Adrenal gland (tissue), 12 donors: ENCODE measurements around the gene CES2. TPM values are rescaled to one million over a fixed set of nuclear protein-coding genes. Genes with fewer than 3 reads are reported as not detected.
"Not testable (repeated sequence)": the region's sequence is repeated elsewhere in the genome, so short reads cannot be mapped to it uniquely, and the experiment has no call there.

ENCODE experiments used
- DNase-seq, 7 donors: peaks; one replicate each; pipeline ENCODE4 v3.0.0-alpha.2; 2019 to 2020
- H3K27ac ChIP-seq, 5 donors: fragments of 200-600 bp; sonication (generic) in 4 of 5; 1 replicate in 3 of 5; 2 replicates in 2 of 5; pipeline versions ENCODE4 v1.5.1 to v1.8.0; 2016 to 2020; ENCODE audit warnings: mild to moderate bottlenecking in 1 of 5
- H3K27me3 ChIP-seq: fragments of 200-600 bp; 2 replicates; pipeline ENCODE4 v1.8.0; 2021
- H3K36me3 ChIP-seq, 2 donors: fragments of 200-600 bp; replicated peaks in 1 of 2; 1 replicate in 1 of 2; 2 replicates in 1 of 2; pipeline versions ENCODE4 v1.5.1 to v1.8.0; 2018 to 2022
- H3K4me1 ChIP-seq, 2 donors: fragments of 200-600 bp; replicated peaks in 1 of 2; 1 replicate in 1 of 2; 2 replicates in 1 of 2; pipeline versions ENCODE4 v1.5.1 to v1.8.0; 2018 to 2021
- H3K4me3 ChIP-seq, 4 donors: fragments of 200-600 bp; sonication (generic) in 3 of 4; one replicate each; pipeline ENCODE4 v1.5.1; 2016 to 2018
- H3K9me3 ChIP-seq, 3 donors: fragments of 200-600 bp; sonication (generic) in 1 of 3; replicated peaks in 1 of 3; 1 replicate in 2 of 3; 2 replicates in 1 of 3; pipeline versions ENCODE4 v1.5.1 to v1.8.0; 2016 to 2021
- POLR2A ChIP-seq, 2 donors: fragments of 450-650 bp; IDR thresholded peaks; one replicate each; pipeline ENCODE4 v1.6.1; 2017; ENCODE audit warnings: antibody characterized with exemption in 2 of 2, mild to moderate bottlenecking in 2 of 2, moderate library complexity in 1 of 2
- WGBS, 4 donors: extraction: QIAGEN DNeasy Blood & Tissue Kit in 2 of 4; methylation state at CpG; one replicate each; pipeline versions ENCODE4 v1.1.5 to v1.1.7; 2013 to 2017; 5-methylcytosine and 5-hydroxymethylcytosine counted together
- intact Hi-C, 2 donors: fragments of 100-400 bp; cut with DNase I; formaldehyde crosslinking; loops; one replicate each; pipeline versions ENCODE4 v1.14.1 to v1.15.0; 2022 to 2023
- polyA plus RNA-seq, 3 donors: library from polyadenylated mRNA; stranded (reverse); fragments of 200-250 nt in 2 of 3; fragments of 350-450 nt in 1 of 3; fragmentation: Illumina TruSeq in 1 of 3; extraction: RNeasy Lipid Tissue Mini Kit (QIAGEN cat#74804) in 1 of 3; gene quantifications; one replicate each; pipeline ENCODE4 v1.2.3, GENCODE V29; 2013 to 2014
- total RNA-seq, 9 donors: library from RNA; depleted of rRNA in 4 of 9; stranded (reverse); fragments of >200 nt in 4 of 9; fragments of 120-200 nt in 1 of 9; fragmentation: NEBNext Ultra II Directional in 1 of 9; extraction: Animal tissue kit (Norgen Biotek cat#: 25700) in 1 of 9; gene quantifications; one replicate each; pipeline versions ENCODE4 v1.1.0 to v1.2.4, GENCODE V29; 2013 to 2023
- TF ChIP-seq, protein P1 (sequence below), 6 experiments: fragments of 450-650 bp in 4 of 6; fragments of 200-600 bp in 2 of 6; sonication (generic) in 1 of 6; IDR thresholded peaks; 1 replicate in 5 of 6; 2 replicates in 1 of 6; pipeline versions ENCODE4 v1.5.1 to v1.8.0; 2016 to 2021; ENCODE audit warnings: antibody characterized with exemption in 6 of 6, mild to moderate bottlenecking in 2 of 6, moderate library complexity in 1 of 6
- donor health status: healthy with polysubstance abuse.
- donor health status: Bipolar disorder and iron deficiency.
- donor health status: DM: yes; HTN: yes; CAD: no.
- donor health status: DM: no; HTN: no; CAD: no.
- donor health status: DM: no; HTN: no; CAD: no.
- donor health status: DM: yes; HTN: yes; CAD: no.

CES2 gene
- total and polyA plus RNA-seq, 12 donors = 25.6 to 133 (median 85.3) TPM

DNA sequence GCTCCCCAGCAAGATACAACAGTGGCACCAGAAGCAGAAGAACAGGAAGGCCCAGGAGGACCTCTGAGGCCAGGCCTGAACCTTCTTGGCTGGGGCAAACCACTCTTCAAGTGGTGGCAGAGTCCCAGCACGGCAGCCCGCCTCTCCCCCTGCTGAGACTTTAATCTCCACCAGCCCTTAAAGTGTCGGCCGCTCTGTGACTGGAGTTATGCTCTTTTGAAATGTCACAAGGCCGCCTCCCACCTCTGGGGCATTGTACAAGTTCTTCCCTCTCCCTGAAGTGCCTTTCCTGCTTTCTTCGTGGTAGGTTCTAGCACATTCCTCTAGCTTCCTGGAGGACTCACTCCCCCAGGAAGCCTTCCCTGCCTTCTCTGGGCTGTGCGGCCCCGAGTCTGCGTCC, 37.7 kb downstream of the CES2 start:
- 81 to 89% (median 81%) methylated on average over 5 to 9 of the region's 9 CpGs for WGBS, 4 donors
- Histone ChIP-seq H3K27me3 (no peaks in the 10 kb centered on the region), H3K9me3 (no peaks in the 10 kb centered on the region), H3K27ac (no peak overlapping the region), H3K4me1 (peaks cover 0 to 5% of the 10 kb centered on the region in 2 donors), H3K4me3 (no peak overlapping the region), H3K36me3 (no peaks in the 10 kb centered on the region)
- intact Hi-C loops = no loop called here
- no peak for DNase-seq
- no peak for TF ChIP-seq POLR2A (IDR thresholded peaks at IDR 0.05)
- TF ChIP-seq, protein P1, sequence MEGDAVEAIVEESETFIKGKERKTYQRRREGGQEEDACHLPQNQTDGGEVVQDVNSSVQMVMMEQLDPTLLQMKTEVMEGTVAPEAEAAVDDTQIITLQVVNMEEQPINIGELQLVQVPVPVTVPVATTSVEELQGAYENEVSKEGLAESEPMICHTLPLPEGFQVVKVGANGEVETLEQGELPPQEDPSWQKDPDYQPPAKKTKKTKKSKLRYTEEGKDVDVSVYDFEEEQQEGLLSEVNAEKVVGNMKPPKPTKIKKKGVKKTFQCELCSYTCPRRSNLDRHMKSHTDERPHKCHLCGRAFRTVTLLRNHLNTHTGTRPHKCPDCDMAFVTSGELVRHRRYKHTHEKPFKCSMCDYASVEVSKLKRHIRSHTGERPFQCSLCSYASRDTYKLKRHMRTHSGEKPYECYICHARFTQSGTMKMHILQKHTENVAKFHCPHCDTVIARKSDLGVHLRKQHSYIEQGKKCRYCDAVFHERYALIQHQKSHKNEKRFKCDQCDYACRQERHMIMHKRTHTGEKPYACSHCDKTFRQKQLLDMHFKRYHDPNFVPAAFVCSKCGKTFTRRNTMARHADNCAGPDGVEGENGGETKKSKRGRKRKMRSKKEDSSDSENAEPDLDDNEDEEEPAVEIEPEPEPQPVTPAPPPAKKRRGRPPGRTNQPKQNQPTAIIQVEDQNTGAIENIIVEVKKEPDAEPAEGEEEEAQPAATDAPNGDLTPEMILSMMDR (IDR thresholded peaks at IDR 0.05) = no peak

DNA sequence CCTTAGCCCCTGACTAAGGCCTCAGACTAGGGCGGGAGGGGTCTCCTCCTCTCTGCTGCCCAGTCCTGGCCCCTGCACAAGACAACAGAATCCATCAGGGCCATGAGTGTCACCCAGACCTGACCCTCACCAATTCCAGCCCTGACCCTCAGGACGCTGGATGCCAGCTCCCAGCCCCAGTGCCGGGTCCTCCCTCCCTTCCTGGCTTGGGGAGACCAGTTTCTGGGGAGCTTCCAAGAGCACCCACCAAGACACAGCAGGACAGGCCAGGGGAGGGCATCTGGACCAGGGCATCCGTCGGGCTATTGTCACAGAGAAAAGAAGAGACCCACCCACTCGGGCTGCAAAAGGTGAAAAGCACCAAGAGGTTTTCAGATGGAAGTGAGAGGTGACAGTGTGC, 38.4 kb downstream of the CES2 start:
- no peak overlapping the region for H3K27ac ChIP-seq
- no peak overlapping the region for H3K4me3 ChIP-seq
- TF ChIP-seq, protein P1 (IDR thresholded peaks at IDR 0.05) = no peak
- TF ChIP-seq POLR2A (IDR thresholded peaks at IDR 0.05) = no peak
- H3K9me3 ChIP-seq = no peaks in the 10 kb centered on the region
- DNase-seq = no peak
- 75 to 100% (median 90%) methylated on average over 1 to 6 of the region's 6 CpGs for WGBS, 4 donors
- H3K27me3 ChIP-seq = no peaks in the 10 kb centered on the region
- H3K4me1 ChIP-seq = peaks cover 0 to 2% of the 10 kb centered on the region in 2 donors
- intact Hi-C loops = no loop called here
- H3K36me3 ChIP-seq = no peaks in the 10 kb centered on the region

- DNase-seq, H3K4me3 ChIP-seq, H3K36me3 ChIP-seq, H3K9me3 ChIP-seq, H3K27ac ChIP-seq, intact Hi-C loops, H3K4me1 ChIP-seq, H3K27me3 ChIP-seq: not testable (repeated sequence)
- WGBS, 4 donors = 86 to 93% (median 89%) methylated on average over 8 to 32 of the region's 32 CpGs
Observed at GRCh38 chr16:66974156-66974931, 39.0 kb downstream of the CES2 start.

DNA sequence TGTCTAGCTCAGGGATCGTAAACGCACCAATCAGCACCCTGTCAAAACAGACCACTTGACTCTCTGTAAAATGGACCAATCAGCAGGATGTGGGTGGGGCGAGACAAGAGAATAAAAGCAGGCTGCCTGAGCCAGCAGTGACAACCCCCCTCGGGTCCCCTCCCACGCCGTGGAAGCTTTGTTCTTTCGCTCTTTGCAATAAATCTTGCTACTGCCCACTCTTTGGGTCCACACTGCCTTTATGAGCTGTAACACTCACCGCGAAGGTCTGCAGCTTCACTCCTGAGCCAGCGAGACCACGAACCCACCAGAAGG, 39.6 kb downstream of the CES2 start:
- intact Hi-C loops = loop anchor here (5.0 kb wide), 2 partner anchors 127 to 182 kb away; partner anchors contain the start of genes FBXL8 (in 1 of the 2) and TRADD (in 1 of the 2)
- not testable (repeated sequence) for H3K36me3 ChIP-seq, H3K4me1 ChIP-seq, H3K27ac ChIP-seq, DNase-seq, H3K9me3 ChIP-seq, H3K27me3 ChIP-seq, H3K4me3 ChIP-seq
- 64 to 72% (median 65%) methylated on average over 6 to 11 of the region's 11 CpGs for WGBS, 4 donors

GRCh38 chr16:66975302-66975893, 40.1 kb downstream of the CES2 start:
- Histone ChIP-seq H3K36me3 (no peaks in the 10 kb centered on the region), H3K27me3 (no peaks in the 10 kb centered on the region), H3K4me1 (no peaks in the 10 kb centered on the region), H3K27ac (no peak overlapping the region), H3K9me3 (no peaks in the 10 kb centered on the region), H3K4me3 (no peak overlapping the region)
- DNase-seq = no peak
- intact Hi-C loops = loop anchor here (5.0 kb wide), 2 partner anchors 127 to 182 kb away; partner anchors contain the start of genes FBXL8 (in 1 of the 2) and TRADD (in 1 of the 2)
- WGBS, 4 donors = 63 to 81% (median 76%) methylated on average over 14 of the region's 14 CpGs
- TF ChIP-seq POLR2A (IDR thresholded peaks at IDR 0.05) = no peak
- TF ChIP-seq, protein P1 (IDR thresholded peaks at IDR 0.05) = no peak
